ENCODE results near the gene REC8.
A peak's percentile ranks its signal among the peaks of the same experiment; 100 is the strongest.

DNA sequence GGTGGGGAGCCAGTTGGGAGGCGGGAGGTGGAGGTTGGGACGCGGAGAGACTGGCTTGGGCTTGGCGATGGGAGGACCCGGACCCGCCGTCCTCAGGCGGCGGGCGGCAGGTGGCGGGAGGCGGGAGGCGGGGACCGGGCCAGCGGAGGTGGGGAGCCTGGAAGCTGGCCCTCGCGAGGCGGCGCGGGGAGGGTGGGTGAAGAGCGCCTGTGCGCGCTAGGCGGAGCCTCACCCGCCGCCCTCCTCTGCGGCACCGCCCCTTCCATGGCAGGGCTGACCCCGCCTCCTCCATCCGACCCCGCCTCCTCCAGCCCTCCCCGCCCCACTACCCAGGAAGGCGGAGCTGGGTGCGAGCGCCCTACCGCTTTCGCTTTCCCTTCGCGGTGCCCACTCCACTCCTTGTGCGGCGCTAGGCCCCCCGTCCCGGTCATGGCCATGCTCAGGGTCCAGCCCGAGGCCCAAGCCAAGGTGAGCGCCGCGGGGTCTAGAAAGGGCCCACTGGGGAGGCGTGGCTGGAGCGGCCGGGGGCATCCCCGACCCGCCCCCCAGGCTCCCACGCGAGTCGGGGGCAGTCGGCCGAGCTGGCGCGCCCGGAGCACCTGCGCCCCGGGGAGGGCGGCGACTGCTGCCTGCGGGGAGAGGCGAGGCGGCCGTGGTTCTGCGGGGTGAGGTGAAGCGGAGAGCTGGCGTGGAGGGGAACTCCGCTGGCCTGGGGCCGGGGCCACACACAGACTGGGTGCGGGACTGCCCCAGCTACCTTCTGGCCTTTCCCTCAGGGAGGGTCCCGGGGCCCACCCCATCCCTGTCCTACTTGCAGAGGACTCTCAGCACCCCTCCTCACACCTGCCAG lies 35.8 kb upstream of the REC8 start, which contains the start of gene PSME1:
- TF ChIP-seq HCFC1 (IDR thresholded peaks at IDR 0.05; ENCODE audit: low read length) (0 out of 2 replicates have a peak, but pooled peaks have one; percentile 17), SP1 (IDR thresholded peaks at IDR 0.05; ENCODE audit: low read depth, low read length) (peak; percentile 54), REST (IDR thresholded peaks at IDR 0.05; ENCODE audit: low read depth, low read length) (no peak), RAD21 (IDR thresholded peaks at IDR 0.05; ENCODE audit: insufficient read depth, low read depth, low read length) (no peak), CHD1 (IDR thresholded peaks at IDR 0.05; ENCODE audit: low read depth, low read length) (no peak), TBL1XR1 (IDR thresholded peaks at IDR 0.05; ENCODE audit: low read depth, low read length) (no peak), IKZF2 (IDR thresholded peaks at IDR 0.05) (no peak), BCL3 (IDR thresholded peaks at IDR 0.05; ENCODE audit: borderline replicate concordance, insufficient read depth, low read depth, low read length, poor library complexity, severe bottlenecking) (no peak), JUND (IDR thresholded peaks at IDR 0.05; ENCODE audit: low read depth, low read length) (no peak), POLR2AphosphoS5 (IDR thresholded peaks at IDR 0.05; ENCODE audit: low read length) (peak; percentile 65; the same call in 1 of the 2 replicates), IKZF1 (conservative IDR thresholded peaks at IDR 0.05) (peak; percentile 64)
- TF ChIP-seq, protein P1, sequence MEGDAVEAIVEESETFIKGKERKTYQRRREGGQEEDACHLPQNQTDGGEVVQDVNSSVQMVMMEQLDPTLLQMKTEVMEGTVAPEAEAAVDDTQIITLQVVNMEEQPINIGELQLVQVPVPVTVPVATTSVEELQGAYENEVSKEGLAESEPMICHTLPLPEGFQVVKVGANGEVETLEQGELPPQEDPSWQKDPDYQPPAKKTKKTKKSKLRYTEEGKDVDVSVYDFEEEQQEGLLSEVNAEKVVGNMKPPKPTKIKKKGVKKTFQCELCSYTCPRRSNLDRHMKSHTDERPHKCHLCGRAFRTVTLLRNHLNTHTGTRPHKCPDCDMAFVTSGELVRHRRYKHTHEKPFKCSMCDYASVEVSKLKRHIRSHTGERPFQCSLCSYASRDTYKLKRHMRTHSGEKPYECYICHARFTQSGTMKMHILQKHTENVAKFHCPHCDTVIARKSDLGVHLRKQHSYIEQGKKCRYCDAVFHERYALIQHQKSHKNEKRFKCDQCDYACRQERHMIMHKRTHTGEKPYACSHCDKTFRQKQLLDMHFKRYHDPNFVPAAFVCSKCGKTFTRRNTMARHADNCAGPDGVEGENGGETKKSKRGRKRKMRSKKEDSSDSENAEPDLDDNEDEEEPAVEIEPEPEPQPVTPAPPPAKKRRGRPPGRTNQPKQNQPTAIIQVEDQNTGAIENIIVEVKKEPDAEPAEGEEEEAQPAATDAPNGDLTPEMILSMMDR (IDR thresholded peaks at IDR 0.05 in 2 of 3, conservative IDR thresholded peaks at IDR 0.05 in 1 of 3; ENCODE audit: control insufficient read depth in 2 of 3, extremely low read depth in 1 of 3, insufficient read depth in 1 of 3, low read depth in 3 of 3, low read length in 3 of 3) = no peak
